Neural crest cell (in vitro differentiated cells): ENCODE results near the gene SBDS. TPM values are rescaled to one million over a fixed set of nuclear protein-coding genes. Genes with fewer than 3 reads are reported as not detected.

Source experiments
- DNase-seq: peaks from one replicate; pipeline ENCODE4 v3.0.0; 2021; ENCODE audit warnings: low read depth, mixed read lengths, low spot score
- H3K27ac Mint-ChIP-seq: one replicate; pipeline ENCODE4 v1.8.0; 2021; ENCODE audit warnings: mild to moderate bottlenecking, mixed read lengths; ENCODE audit not compliant: unreplicated experiment
- H3K27me3 Mint-ChIP-seq: 2 replicates; pipeline ENCODE4 v1.8.0; 2021; ENCODE audit warnings: low read depth, mild to moderate bottlenecking, mixed read lengths
- H3K36me3 Mint-ChIP-seq: 2 replicates; pipeline ENCODE4 v1.8.0; 2021; ENCODE audit warnings: low read depth, mild to moderate bottlenecking, mixed read lengths
- H3K4me1 Mint-ChIP-seq: 2 replicates; pipeline ENCODE4 v1.8.0; 2021; ENCODE audit warnings: mixed read lengths
- H3K4me3 Mint-ChIP-seq: one replicate; pipeline ENCODE4 v1.8.0; 2021; ENCODE audit warnings: mild to moderate bottlenecking, mixed read lengths
- H3K9me3 Mint-ChIP-seq: 2 replicates; pipeline ENCODE4 v1.8.0; 2021; ENCODE audit warnings: mixed read lengths
- CTCF ChIP-seq: fragments of 200-600 bp; sonication (generic); conservative IDR thresholded peaks from 2 replicates; pipeline ENCODE4 v1.5.0; 2021; ENCODE audit warnings: antibody characterized with exemption, mild to moderate bottlenecking
- total RNA-seq: library from RNA; stranded (reverse); gene quantifications from 2 replicates; pipeline ENCODE4 v1.2.1, GENCODE V29; 2021

Gene SBDS
- total RNA-seq, 1 donor from 2014 or later, result 37.0 TPM

- Mint-ChIP-seq H3K27ac (no peak overlapping the region), H3K27me3 (no peaks in the 10 kb centered on the region), H3K4me1 (peaks cover 8% of the 10 kb centered on the region), H3K9me3 (peaks cover 2% of the 10 kb centered on the region), H3K36me3 (peaks cover 13% of the 10 kb centered on the region), H3K4me3 (no peak overlapping the region)
- no peak for TF ChIP-seq CTCF
- no peak for DNase-seq
Observed at GRCh38 chr7:66961096-66961495, 34.3 kb downstream of the SBDS start.

GRCh38 chr7:66960192-66960591 lies 35.2 kb downstream of the SBDS start:
- H3K9me3 Mint-ChIP-seq, result peaks cover 2% of the 10 kb centered on the region
- no peak overlapping the region for H3K4me3 Mint-ChIP-seq
- no peak for TF ChIP-seq CTCF
- H3K4me1 Mint-ChIP-seq, result peaks cover 8% of the 10 kb centered on the region
- H3K36me3 Mint-ChIP-seq, result peaks cover 13% of the 10 kb centered on the region
- H3K27me3 Mint-ChIP-seq, result no peaks in the 10 kb centered on the region
- H3K27ac Mint-ChIP-seq, result no peak overlapping the region
- no peak for DNase-seq

GRCh38 chr7:66958538-66959350 lies 36.6 kb downstream of the SBDS start:
- no peaks in the 10 kb centered on the region for H3K27me3 Mint-ChIP-seq
- H3K4me3 Mint-ChIP-seq, result no peak overlapping the region
- H3K36me3 Mint-ChIP-seq, result peaks cover 11% of the 10 kb centered on the region
- peaks cover 8% of the 10 kb centered on the region for H3K4me1 Mint-ChIP-seq
- no peaks in the 10 kb centered on the region for H3K9me3 Mint-ChIP-seq
- TF ChIP-seq CTCF, result no peak
- DNase-seq, result no peak
- H3K27ac Mint-ChIP-seq, result peak overlapping the region; percentile 12

- no peak for TF ChIP-seq CTCF
- H3K4me1 Mint-ChIP-seq, result peaks cover 8% of the 10 kb centered on the region
- H3K27ac Mint-ChIP-seq, result peak overlapping the region; percentile 25
- no peaks in the 10 kb centered on the region for H3K9me3 Mint-ChIP-seq
- peaks cover 8% of the 10 kb centered on the region for H3K36me3 Mint-ChIP-seq
- H3K27me3 Mint-ChIP-seq, result no peaks in the 10 kb centered on the region
- H3K4me3 Mint-ChIP-seq, result no peak overlapping the region
- no peak for DNase-seq
Observed at GRCh38 chr7:66957595-66958290, 37.6 kb downstream of the SBDS start.

- Mint-ChIP-seq H3K4me3 (no peak overlapping the region), H3K27me3 (no peaks in the 10 kb centered on the region), H3K4me1 (peaks cover 4% of the 10 kb centered on the region), H3K27ac (peak overlapping the region; percentile 30), H3K9me3 (no peaks in the 10 kb centered on the region), H3K36me3 (peaks cover 9% of the 10 kb centered on the region)
- DNase-seq, result no peak
- TF ChIP-seq CTCF, result no peak
Observed at GRCh38 chr7:66953044-66953427, 42.4 kb downstream of the SBDS start.
